ENCODE measurements around the gene NEUROD1.

The NEUROD1 gene

GRCh38 chr2:181632733-181633401 lies 47.5 kb downstream of the NEUROD1 start:
- Histone ChIP-seq H3K4me1 (ENCODE audit: control insufficient read depth, insufficient read depth, low read length) (no peaks in the 10 kb centered on the region), H3K36me3 (ENCODE audit: control insufficient read depth in 2 of 2, insufficient read depth in 2 of 2, low read length in 2 of 2) (no peaks in the 10 kb centered on the region), H3K4me3 (ENCODE audit: low read length in 2 of 2) (no peak overlapping the region), H3K27ac (ENCODE audit: low read length) (no peak overlapping the region), H3K27me3 (ENCODE audit: control insufficient read depth in 1 of 2, insufficient read depth in 2 of 2, low read length in 2 of 2) (no peaks in the 10 kb centered on the region), H3K9ac (ENCODE audit: low read length in 2 of 2) (no peak overlapping the region), H3K9me3 (ENCODE audit: control insufficient read depth in 2 of 2, low read length in 2 of 2) (no peaks in the 10 kb centered on the region)

DNA sequence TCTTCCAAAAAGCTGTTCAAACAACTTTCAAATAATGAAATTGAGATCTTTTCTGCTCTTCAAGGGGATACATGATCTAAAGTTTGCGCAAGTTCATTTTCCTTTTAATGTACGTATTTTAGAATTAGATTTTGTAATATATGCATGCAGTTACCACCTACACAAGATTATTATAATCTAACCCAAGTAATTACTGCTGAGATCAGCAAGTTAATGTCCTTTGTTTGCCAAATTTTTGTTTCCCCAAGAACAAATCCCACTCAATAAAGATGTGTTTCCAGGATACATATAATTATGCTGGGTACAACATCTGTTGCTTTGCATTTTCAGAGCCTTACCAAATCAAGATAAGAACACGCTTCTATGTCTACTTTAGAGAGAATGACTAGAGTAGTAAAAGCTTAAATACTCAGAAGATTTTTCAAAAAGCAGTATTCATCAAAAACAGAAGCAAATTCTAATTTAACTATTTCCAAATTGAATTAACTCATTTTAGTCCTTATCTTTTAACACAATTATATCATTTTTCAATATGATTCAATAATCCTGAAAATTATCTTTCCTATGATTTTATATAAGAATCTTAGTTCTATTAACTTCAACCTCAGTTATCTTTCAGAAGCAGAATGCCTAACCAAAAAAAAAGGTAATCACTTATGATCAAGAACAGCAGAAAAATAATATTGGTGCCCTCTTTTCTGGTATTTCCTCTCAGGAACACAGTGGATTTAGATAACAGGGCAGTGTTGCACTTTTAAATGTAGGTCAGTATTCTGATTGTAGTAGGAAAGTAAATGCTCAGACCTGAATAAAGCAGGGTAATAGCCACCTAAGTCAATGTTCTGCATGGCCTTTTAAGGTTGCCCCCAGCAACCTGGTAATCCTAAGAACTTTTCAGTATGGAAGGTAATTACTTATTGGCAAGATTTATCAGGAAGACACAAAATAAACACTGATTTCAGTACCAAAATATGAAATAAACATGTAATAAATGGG lies 51.4 kb downstream of the NEUROD1 start:
- H3K27me3 ChIP-seq (ENCODE audit: control insufficient read depth in 1 of 2, insufficient read depth in 2 of 2, low read length in 2 of 2), result no peaks in the 10 kb centered on the region
- no peak overlapping the region for H3K27ac ChIP-seq (ENCODE audit: low read length)
- no peaks in the 10 kb centered on the region for H3K9me3 ChIP-seq (ENCODE audit: control insufficient read depth in 2 of 2, low read length in 2 of 2)
- H3K4me1 ChIP-seq (ENCODE audit: control insufficient read depth, insufficient read depth, low read length), result no peaks in the 10 kb centered on the region
- no peaks in the 10 kb centered on the region for H3K36me3 ChIP-seq (ENCODE audit: control insufficient read depth in 2 of 2, insufficient read depth in 2 of 2, low read length in 2 of 2)
- no peak overlapping the region for H3K9ac ChIP-seq (ENCODE audit: low read length in 2 of 2)
- H3K4me3 ChIP-seq (ENCODE audit: low read length in 2 of 2), result no peak overlapping the region

DNA sequence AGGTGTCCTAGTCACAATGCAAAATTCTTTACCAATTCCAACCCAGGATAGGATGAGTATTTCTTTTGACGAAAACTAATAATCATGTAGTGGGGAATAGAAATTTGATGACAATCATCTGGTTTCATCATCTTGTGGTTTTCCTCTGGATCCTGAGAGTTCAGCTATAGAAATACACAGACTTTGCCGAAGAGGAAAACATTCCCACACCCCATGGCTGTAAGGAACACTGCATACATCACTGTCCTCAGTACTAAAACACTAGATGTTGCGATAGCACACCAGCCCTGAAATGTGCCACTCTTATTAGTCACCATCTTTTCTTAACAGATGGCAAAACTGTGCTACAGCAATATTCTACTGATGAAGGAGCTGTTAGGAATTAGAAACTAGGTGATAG lies 52.8 kb downstream of the NEUROD1 start:
- Histone ChIP-seq H3K4me3 (ENCODE audit: low read length in 2 of 2) (no peak overlapping the region), H3K27ac (ENCODE audit: low read length) (no peak overlapping the region), H3K9me3 (ENCODE audit: control insufficient read depth in 2 of 2, low read length in 2 of 2) (no peaks in the 10 kb centered on the region), H3K36me3 (ENCODE audit: control insufficient read depth in 2 of 2, insufficient read depth in 2 of 2, low read length in 2 of 2) (no peaks in the 10 kb centered on the region), H3K4me1 (ENCODE audit: control insufficient read depth, insufficient read depth, low read length) (no peaks in the 10 kb centered on the region), H3K27me3 (ENCODE audit: control insufficient read depth in 1 of 2, insufficient read depth in 2 of 2, low read length in 2 of 2) (no peaks in the 10 kb centered on the region), H3K9ac (ENCODE audit: low read length in 2 of 2) (no peak overlapping the region)

DNA sequence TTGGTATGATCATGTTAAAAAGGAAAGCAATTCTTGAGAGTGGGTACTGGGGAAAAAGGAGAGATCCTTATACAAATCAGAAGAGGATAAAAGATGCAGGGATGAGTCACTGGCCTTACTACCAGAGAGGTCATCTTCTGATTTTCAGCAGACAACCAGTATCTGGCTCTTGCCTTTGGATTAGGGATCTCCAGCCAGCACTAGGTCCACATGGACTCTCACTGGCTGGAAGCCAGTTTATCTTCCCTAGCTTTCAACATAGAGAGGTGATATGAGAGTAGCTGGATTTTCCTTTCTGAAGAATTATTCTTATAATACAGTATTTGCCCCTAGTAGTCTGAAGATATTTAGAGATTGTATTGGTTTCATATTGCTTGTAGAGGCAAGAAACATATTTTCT lies 53.6 kb downstream of the NEUROD1 start:
- no peaks in the 10 kb centered on the region for H3K27me3 ChIP-seq (ENCODE audit: control insufficient read depth in 1 of 2, insufficient read depth in 2 of 2, low read length in 2 of 2)
- H3K9me3 ChIP-seq (ENCODE audit: control insufficient read depth in 2 of 2, low read length in 2 of 2), result no peaks in the 10 kb centered on the region
- no peak overlapping the region for H3K9ac ChIP-seq (ENCODE audit: low read length in 2 of 2)
- no peak overlapping the region for H3K27ac ChIP-seq (ENCODE audit: low read length)
- H3K4me1 ChIP-seq (ENCODE audit: control insufficient read depth, insufficient read depth, low read length), result no peaks in the 10 kb centered on the region
- no peak overlapping the region for H3K4me3 ChIP-seq (ENCODE audit: low read length in 2 of 2)
- no peaks in the 10 kb centered on the region for H3K36me3 ChIP-seq (ENCODE audit: control insufficient read depth in 2 of 2, insufficient read depth in 2 of 2, low read length in 2 of 2)
